NB4 (cell line): Measurements from ENCODE around the gene PPP1CB.

ENCODE experiments used
- CTCF ChIP-seq: IDR thresholded peaks from one replicate; pipeline ENCODE4 v1.5.1; 2012; ENCODE audit warnings: low read depth, low read length
- MAX ChIP-seq: IDR thresholded peaks from 2 replicates; pipeline ENCODE4 v1.6.1; 2011; ENCODE audit warnings: low read depth, low read length
- MYC ChIP-seq: IDR thresholded peaks from 2 replicates; pipeline ENCODE4 v1.6.1; 2011; ENCODE audit warnings: low read depth, low read length
- POLR2A ChIP-seq: IDR thresholded peaks from 2 replicates; pipeline ENCODE4 v1.6.1; 2011; ENCODE audit warnings: mild to moderate bottlenecking; ENCODE audit not compliant: insufficient read length; ENCODE audit errors: extremely low read depth

GRCh38 chr2:28818053-28818452, 66.4 kb downstream of the PPP1CB start:
- TF ChIP-seq CTCF (no peak), MAX (no peak), MYC (no peak), POLR2A (no peak)
